Effector memory CD4-positive, alpha-beta T cell (primary cell): ENCODE measurements around the gene CCDC27.
"Not testable (repeated sequence)": the region's sequence is repeated elsewhere in the genome, so short reads cannot be mapped to it uniquely, and the experiment has no call there.

Source experiments
- DNase-seq, 3 donors: peaks; one replicate each; pipeline ENCODE4 v3.0.0-alpha.2; 2020
- H3K27ac ChIP-seq: 2 replicates; pipeline ENCODE4 v1.7.0; 2013; ENCODE audit warnings: mild to moderate bottlenecking, low read length, moderate library complexity; ENCODE audit not compliant: insufficient read depth, poor library complexity, severe bottlenecking
- H3K27me3 ChIP-seq: replicated peaks from 2 replicates; pipeline ENCODE4 v1.7.0; 2013; ENCODE audit warnings: mild to moderate bottlenecking, low read length; ENCODE audit not compliant: insufficient read depth, control insufficient read depth, poor library complexity, severe bottlenecking
- H3K36me3 ChIP-seq: 2 replicates; pipeline ENCODE4 v1.7.0; 2013; ENCODE audit warnings: mild to moderate bottlenecking, low read length, moderate library complexity; ENCODE audit not compliant: control insufficient read depth, insufficient read depth
- H3K4me1 ChIP-seq: 2 replicates; pipeline ENCODE4 v1.7.0; 2013; ENCODE audit warnings: low read length, mild to moderate bottlenecking; ENCODE audit not compliant: control insufficient read depth, insufficient read depth, poor library complexity, severe bottlenecking
- H3K4me3 ChIP-seq: 2 replicates; pipeline ENCODE4 v1.7.0; 2013; ENCODE audit warnings: low read length, low read depth, mild to moderate bottlenecking; ENCODE audit not compliant: insufficient read depth, poor library complexity, severe bottlenecking
- H3K9me3 ChIP-seq: 2 replicates; pipeline ENCODE4 v1.7.0; 2013; ENCODE audit warnings: mild to moderate bottlenecking, low read length, moderate library complexity; ENCODE audit not compliant: control insufficient read depth

Gene CCDC27

DNA sequence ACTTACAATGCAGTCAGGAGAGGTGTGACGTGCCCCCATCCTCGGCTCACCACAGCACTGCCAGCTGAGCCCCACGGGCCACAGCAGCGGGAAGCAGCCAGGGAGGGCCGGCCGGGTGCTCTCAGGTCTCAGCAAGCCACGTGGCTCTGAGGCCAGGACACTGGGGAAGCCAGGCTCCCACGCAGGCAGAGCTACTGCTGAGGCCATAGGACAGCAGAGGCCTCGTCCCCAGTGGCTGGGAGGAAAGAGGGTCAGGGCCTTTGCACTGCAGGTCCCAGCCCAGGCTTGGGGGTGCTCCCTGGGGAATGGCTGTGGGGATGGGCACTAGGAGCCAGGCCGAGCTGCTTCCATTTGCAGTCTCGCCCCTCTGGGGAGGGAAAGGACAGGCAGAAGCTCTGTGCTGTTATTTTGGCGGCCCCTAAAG lies 38.3 kb downstream of the CCDC27 start:
- Histone ChIP-seq H3K36me3 (peaks cover 30% of the 10 kb centered on the region), H3K4me1 (peaks cover 22% of the 10 kb centered on the region), H3K27me3 (no peaks in the 10 kb centered on the region), H3K27ac (no peak overlapping the region), H3K9me3 (no peaks in the 10 kb centered on the region), H3K4me3 (no peak overlapping the region)
- DNase-seq: no peak

DNA sequence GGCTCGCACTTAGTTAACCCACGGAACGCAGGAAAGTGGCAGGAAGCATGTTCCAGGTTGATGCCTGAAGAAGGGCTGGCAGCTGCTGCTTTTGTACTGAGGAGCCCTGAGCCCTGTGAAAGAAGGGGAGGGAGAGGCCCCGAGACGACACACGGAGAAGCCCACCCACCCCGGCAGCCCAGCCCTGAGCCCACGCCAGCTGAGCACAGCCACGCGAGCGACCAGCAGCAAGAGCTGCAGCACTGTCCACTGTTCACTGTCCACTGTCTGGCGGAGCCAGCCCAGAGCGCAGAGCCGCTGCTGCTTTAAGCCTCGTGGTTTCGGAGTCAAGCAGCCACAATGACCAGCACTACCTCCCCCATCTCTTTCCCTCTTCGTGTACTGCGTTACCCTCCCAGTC lies 38.7 kb downstream of the CCDC27 start:
- H3K9me3 ChIP-seq: no peaks in the 10 kb centered on the region
- no peaks in the 10 kb centered on the region for H3K27me3 ChIP-seq
- no peak overlapping the region for H3K4me3 ChIP-seq
- H3K4me1 ChIP-seq: peaks cover 25% of the 10 kb centered on the region
- DNase-seq: no peak
- no peak overlapping the region for H3K27ac ChIP-seq
- peaks cover 25% of the 10 kb centered on the region for H3K36me3 ChIP-seq

DNA sequence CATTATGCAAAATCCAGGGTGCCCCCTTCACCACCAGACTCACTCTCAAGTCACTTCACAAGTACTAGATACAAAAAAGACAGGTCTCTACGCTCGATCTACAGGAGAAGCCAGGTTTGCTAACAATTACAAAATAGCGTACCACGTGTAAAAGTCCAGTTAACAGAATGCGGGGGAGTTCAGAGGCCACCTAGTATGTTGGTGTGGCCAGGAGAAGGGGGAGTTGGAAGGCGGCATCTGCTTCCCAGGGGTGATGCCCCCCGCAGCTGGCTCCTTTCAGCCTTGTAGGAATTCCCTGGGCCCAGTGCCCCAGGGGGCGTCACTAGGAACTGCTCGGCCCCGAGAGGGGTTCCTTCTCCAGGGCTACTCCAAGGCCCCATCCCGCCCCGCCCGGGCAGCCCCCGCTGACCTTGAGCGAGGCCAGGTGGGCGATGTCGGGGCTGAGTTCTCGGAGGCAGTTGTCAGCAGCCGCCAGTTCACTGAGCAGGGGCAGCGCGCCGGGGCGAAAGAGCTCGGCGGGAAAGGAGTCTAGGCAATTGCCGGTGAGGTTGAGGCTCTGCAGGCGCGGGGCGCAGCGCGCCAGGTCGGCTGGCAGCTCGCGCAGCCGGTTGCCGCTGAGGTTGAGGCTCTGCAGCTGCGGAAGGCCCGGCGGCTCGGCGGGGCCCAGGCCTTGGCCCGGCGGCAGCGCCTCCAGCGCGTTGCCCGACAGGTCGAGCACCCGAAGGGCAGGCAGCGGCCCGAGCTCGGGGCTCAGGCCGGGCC lies 43.4 kb downstream of the CCDC27 start:
- H3K9me3 ChIP-seq: no peaks in the 10 kb centered on the region
- DNase-seq: no peak
- peak overlapping the region; percentile 16 for H3K27ac ChIP-seq
- H3K4me3 ChIP-seq: peak overlapping the region; percentile 74
- H3K27me3 ChIP-seq: no peaks in the 10 kb centered on the region
- H3K4me1 ChIP-seq: peaks cover 13% of the 10 kb centered on the region
- H3K36me3 ChIP-seq: no peaks in the 10 kb centered on the region

DNA sequence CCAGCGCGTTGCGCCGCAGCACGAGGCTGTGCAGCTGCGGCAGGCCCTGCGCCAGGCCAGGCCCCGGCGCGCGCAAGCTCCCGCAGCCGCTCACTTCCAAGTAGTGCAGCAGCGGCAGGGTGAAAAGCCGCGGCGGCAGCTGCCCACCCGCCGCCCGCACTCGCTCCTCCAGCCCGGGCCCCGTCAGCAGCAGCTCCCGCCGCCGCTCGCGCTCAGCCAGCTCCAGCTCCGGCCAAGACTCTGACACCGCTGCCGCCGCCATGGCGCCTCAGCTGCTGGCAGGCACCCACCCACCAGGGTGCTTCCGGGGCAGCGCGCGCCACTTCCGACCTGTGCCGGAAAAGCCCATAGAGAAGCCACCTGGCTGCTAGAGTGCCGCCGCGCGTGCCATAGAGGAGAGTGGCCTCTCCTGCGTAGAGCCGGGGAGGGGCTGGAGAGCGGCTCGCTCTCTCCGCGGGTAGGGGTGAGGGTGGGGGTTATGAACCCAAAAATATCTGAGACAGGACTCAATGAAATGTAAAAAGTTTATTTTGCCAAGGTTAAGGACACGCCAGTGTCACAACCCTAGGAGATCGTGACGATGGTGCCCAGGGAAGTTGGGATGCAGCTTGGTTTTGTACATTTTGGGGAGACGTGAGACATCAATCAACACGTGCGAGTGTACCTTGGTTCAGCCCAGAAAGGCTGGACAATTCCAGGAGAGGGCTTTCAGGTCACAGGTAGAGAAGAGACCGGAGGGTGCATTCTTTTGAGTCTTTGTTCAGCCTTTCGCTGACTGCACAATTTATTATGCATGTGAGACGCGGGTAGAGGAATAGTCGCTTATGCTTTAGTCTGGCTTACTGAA lies 44.2 kb downstream of the CCDC27 start, which contains the start of gene LRRC47:
LRRC47 (minus strand) TSS at position 284 of the 847 bp plus-strand sequence; CDS start at position 262, 22 bp downstream.
- Histone ChIP-seq H3K27ac (peak within 1 kb of the TSS; percentile 16), H3K36me3 (no peaks in the 10 kb centered on the region), H3K27me3 (no peaks in the 10 kb centered on the region), H3K4me3 (peak within 1 kb of the TSS; percentile 74), H3K4me1 (peaks cover 13% of the 10 kb centered on the region), H3K9me3 (no peaks in the 10 kb centered on the region)
- DNase-seq: peak; percentile 83 to 92 (median 88)

DNA sequence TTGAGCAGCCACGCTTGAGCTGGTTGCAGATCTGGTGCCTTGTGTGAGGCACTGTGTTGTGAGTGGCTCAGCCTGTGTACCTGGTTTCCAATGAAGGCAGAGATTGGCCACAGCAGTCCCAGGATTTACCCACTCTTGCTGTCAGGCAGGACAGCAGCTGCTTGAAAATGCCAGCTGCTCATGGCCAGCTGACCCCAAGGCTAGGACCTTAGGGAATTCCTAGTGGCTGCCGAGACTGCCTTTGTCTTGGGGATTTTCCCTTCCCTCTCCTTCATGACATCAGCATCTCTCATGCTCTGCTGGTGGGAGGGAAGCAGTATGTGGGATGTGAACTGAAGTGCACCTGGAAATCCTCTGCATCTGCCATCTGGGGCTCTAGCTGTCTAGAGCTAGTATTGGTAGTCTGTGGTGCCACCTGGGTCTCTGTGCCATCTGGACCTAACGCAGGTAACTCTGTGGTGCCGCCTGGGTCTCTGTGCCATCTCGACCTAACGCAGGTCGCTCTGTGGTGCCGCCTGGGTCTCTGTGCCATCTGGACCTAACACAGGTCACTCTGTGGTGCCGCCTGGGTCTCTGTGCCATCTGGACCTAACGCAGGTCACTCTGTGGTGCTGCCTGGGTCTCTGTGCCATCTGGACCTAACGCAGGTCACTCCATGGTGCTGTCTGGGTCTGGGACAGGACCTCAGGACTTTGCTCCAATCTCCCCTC lies 47.9 kb downstream of the CCDC27 start:
- Histone ChIP-seq H3K4me1 (peaks cover 7% of the 10 kb centered on the region), H3K36me3 (no peaks in the 10 kb centered on the region), H3K27ac (no peak overlapping the region), H3K4me3 (no peak overlapping the region), H3K9me3 (no peaks in the 10 kb centered on the region), H3K27me3 (no peaks in the 10 kb centered on the region)
- DNase-seq: no peak

DNA sequence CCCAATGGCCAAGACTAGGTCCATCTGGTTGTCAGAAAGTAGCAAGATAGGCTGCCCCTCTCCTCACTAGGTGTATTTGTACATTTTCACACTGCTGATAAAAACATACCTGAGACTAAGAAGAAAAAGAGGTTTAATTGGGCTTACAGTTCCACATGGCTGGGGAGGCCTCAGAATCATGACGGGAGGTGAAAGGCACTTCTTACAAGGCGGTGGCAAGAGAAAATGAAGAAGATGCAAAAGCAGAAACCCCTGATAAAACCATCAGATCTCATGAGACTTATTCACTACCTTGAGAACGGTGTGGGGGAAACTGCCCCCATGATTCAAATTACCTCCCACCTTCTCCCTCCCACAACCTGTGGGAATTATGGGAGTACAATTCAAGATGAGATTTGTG lies 48.5 kb downstream of the CCDC27 start:
- H3K36me3 ChIP-seq, H3K4me1 ChIP-seq, H3K4me3 ChIP-seq, H3K27ac ChIP-seq, H3K9me3 ChIP-seq, DNase-seq, H3K27me3 ChIP-seq: not testable (repeated sequence)

DNA sequence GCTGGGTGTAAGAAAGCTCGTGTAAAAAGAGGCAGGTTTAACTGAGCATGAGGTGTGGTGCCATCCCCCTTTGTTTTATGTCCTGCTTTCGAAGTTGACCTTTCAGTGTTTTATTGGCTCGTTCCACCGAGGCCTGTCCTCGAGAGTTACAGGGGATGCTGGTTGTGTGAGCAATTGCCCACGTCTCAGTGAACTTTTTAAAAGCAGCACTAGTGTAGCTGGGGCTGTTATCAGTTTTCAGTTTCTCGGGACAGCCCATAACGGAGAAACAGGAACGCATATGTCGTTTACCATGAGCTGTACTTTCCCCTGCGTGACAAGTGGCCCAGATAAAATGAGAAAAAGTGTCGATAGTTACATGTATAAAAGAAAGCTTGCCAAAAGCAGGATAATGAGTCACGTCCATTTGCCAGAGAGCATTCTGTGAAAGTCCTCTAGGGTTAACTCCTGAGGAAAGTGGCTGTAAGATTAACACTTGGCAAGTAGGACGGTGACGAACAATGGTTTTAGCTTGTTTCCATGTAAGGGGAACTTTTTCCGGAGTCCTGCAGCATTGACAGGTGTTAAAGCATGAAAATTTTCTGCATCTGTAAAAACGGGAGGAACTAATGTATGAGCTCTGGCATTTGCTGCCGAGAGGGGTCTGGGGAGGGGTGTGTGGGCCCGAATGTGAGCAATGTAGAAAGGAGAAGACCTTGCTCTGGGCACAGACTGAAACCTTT lies 51.8 kb downstream of the CCDC27 start:
- DNase-seq: no peak
- Histone ChIP-seq H3K9me3 (no peaks in the 10 kb centered on the region), H3K4me3 (no peak overlapping the region), H3K36me3 (no peaks in the 10 kb centered on the region), H3K27ac (no peak overlapping the region), H3K4me1 (no peaks in the 10 kb centered on the region), H3K27me3 (no peaks in the 10 kb centered on the region)

DNA sequence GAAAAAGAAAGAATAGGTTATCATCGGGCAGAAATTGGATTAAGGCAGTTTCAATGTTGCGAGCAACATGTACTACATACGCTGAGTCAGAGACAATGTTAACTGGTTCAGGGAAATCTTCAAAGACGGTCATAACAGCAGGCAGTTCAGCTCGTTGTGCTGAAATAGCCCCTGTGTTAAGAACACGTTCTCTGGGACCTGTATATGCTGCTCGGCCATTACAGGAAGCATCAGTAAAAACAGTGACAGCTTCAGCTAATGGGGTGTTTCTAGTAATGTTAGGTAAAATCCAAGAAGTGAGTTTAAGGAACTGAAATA lies 52.3 kb downstream of the CCDC27 start:
- not testable (repeated sequence) for H3K27ac ChIP-seq, H3K4me3 ChIP-seq, H3K4me1 ChIP-seq, DNase-seq, H3K36me3 ChIP-seq, H3K9me3 ChIP-seq, H3K27me3 ChIP-seq

DNA sequence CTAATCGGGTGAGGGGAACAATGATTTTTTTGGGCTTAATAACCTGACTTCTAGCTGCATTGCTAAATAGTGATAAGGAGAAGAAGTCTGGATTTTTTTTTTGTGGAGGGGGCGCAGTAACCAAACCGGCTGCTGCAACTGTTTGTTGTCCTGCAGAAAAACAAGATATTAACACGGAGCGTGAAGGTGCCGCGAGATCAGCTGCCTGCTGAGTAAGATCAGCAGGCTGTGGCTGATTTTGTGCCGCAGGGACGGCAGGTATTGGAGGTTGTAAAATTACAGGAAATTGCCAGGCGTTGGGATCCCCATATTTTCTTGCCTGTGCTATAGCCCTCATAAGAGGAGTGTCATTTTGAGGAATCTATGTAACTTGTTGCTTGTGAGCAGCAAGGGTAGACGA lies 52.8 kb downstream of the CCDC27 start:
- DNase-seq: no peak
- H3K27ac ChIP-seq: no peak overlapping the region

More for the DNA sequence above, 52.8 kb downstream of the CCDC27 start:
- H3K36me3 ChIP-seq: no peaks in the 10 kb centered on the region
- no peaks in the 10 kb centered on the region for H3K4me1 ChIP-seq
- H3K4me3 ChIP-seq: no peak overlapping the region
- no peaks in the 10 kb centered on the region for H3K27me3 ChIP-seq
- no peaks in the 10 kb centered on the region for H3K9me3 ChIP-seq
